GM19240 (cell line): ENCODE results near the gene PTPRO.

Source experiments
- DNase-seq: peaks from one replicate; pipeline ENCODE4 v3.0.0; 2011; ENCODE audit warnings: low spot score; ENCODE audit not compliant: insufficient read length

Gene PTPRO

DNA sequence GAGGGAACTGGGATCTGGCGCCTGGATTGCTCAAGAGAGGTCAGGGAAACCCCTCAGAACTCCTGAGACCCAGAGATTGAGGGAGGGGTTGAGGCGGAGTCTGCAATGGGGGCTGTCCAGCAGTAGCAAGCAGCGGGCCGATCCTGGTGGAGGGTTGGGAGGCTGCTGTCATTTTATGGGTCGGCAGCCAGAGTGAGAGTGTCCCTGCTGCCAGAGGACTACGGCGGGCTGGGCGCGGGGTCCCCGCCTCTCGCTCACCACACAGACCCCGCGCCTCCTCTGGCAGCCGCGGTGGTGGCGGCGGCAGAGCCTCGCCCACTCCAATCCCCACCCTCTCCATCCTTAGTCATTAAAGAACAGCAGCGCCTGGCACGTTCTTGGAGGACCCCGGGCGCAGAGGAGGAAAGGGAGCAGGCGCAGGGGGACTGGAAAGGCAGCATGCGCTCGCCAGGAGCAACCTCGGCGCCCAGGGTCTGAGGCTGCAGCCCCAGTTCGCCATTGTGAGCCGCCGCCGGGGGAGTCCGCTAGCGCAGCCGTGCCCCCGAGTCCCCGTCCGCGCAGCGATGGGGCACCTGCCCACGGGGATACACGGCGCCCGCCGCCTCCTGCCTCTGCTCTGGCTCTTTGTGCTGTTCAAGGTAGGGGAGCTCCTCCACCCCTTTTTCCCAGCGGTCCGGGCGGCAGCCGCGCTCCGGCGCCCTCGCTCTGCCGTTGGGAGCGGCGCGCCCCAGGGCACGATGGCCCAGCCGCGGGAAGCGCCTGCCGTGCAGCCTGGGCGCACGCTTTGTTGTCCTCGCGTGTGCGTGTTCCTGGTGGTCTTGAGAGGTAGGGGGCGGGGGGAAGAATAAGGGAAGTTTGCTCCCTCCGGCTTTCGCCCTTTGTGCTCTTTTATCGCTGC lies at the start of gene PTPRO:
Gene PTPRO, plus strand, starts transcription at position 345 of the 898 bp plus-strand sequence.
- DNase-seq = no peak

DNA sequence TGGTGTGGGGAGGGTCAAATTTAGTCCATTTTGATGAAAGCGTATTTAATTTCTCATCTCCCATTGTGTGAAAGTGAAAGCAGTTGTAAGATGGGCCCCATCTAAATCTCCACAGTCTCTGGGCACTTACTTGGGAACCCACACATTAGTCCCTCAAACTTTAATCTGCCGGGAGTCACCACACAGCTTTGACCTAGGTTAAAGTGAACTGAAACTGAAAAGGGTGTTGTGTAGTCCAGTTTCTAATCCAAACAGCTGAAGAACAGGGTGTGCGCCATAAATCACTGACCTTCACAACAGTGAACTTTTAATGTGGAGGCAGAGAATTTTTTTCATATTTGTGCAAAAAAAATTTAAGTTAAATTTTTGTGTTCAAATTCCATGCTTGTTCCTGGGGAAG lies 48.4 kb upstream of the PTPRO start:
- DNase-seq = no peak

DNA sequence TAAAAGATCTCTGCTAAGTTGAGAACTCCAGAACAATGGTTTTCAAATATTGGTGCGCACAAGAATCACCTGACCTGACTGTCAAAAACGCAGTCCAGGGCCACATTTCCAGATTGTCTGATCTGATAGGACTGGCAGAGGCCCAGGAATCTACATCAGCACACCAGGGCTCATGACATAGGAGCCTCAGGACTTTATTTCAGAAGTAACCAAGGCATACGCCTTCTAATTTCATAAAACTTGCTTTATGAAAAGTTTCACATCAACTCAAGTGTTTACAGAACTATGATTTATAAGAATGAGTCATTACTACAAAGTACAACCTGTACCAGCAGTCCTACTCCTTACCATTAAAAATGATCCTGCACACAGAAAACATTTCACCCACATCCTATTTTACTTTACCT lies 47.7 kb upstream of the PTPRO start:
- DNase-seq = no peak

- DNase-seq = no peak
Observed at GRCh38 chr12:15276088-15276698, 46.1 kb upstream of the PTPRO start.

GRCh38 chr12:15278816-15279658 lies 43.3 kb upstream of the PTPRO start:
- no peak for DNase-seq

GRCh38 chr12:15280930-15281329 lies 41.4 kb upstream of the PTPRO start:
- no peak for DNase-seq

GRCh38 chr12:15289192-15289591 lies 33.1 kb upstream of the PTPRO start:
- no peak for DNase-seq

GRCh38 chr12:15293731-15294130 lies 28.6 kb upstream of the PTPRO start:
- no peak for DNase-seq

DNA sequence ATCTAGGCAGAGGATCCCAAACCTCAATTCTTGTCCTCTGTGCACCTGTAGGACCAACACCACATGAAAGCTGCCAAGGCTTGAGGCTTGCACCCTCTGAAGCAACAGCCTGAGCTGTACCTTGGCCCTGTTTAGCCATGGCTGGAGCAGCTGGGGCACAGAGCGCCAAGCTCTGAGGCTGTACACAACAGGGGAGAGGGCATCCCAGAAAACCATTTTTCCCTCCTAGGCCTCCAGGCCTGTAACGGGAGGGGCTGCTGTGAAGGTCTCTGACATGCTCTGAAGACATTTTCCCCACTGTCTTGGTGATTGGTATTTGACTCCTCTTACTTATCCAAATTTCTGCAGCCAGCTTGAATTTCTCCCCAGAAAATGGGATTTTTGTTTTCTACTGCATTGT lies 22.4 kb upstream of the PTPRO start:
- DNase-seq = no peak

DNA sequence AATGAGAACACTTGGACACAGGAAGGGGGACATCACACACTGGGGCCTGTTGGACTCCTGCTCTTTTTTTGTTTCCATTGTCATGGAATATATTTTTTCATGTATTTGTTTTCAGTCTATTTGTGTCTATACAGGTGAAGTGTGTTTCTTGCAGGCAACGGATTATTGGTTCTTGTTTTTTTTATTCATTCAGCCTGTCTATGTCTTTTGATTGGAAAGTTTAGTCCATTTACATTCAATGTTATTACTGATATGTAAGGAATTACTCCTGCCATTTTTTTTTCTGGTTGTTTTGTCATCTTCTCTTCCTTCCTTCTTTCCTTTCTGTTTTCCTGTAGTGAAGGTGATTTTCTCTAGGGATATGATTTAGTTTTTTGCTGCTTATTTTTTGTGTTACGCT lies 18.0 kb upstream of the PTPRO start:
- DNase-seq = no peak

- DNase-seq = no peak
Observed at GRCh38 chr12:15306605-15307004, 15.7 kb upstream of the PTPRO start.

- no peak for DNase-seq
Observed at GRCh38 chr12:15307079-15307478, 15.2 kb upstream of the PTPRO start.

- no peak for DNase-seq
Observed at GRCh38 chr12:15318841-15319240, 3.5 kb upstream of the PTPRO start.

DNA sequence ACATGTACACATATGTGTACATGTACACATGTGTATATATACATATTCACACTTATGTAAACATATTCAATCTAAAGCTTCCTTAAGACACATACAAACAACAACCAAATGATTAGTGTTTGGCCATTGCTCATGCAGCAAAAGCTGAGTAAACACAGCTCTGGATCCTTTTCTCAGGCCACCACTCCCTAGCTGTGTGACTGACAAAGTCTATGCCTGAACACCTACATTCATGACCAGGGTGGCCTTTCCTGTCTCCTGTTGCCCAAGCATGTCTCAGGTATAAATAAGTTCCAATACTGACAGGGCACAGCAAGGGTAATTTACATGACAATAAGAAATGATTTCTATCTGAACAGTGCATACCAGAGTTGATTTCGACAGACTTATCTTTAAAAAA lies 1.4 kb upstream of the PTPRO start:
- DNase-seq = no peak

GRCh38 chr12:15323480-15323879 lies 1.2 kb downstream of the PTPRO start:
- DNase-seq = no peak

DNA sequence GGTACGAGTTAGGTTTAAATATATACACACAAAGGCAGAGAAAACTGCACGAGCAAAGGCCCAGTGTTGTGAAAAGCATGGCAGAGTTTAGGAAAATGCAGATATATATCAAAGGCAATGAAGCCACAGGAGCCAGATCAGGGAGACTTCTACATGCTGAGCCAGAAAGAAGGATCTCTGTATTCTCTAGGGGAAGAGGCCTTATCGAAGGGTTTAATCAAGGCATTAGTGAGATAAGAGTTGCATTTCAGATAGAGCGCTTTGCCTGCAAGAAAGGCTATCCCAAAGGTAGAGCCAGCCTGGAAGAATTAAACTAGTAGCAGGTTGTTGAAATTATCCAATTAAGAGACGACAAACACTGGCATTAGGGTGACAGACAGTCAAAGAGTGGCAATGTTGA lies 7.6 kb downstream of the PTPRO start:
- no peak for DNase-seq

DNA sequence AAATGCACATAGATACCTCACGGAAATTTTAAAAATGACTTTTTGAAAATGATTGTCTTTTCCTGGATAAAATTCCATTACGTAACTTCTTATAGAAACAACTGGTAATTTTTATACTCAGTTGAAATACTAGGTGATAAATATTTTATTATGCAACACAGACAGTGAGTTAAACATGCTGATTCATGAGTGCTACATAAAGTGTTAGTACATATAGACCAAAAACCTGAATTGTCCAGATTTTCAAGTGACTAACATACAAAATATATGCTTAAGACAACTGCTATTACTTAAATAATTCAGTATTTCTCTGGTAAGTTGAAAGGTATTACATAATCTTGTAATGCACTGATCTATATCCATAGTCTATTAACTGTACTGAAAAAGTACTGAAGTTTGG lies 11.9 kb downstream of the PTPRO start:
- no peak for DNase-seq

GRCh38 chr12:15335959-15336358 lies 13.7 kb downstream of the PTPRO start:
- no peak for DNase-seq

DNA sequence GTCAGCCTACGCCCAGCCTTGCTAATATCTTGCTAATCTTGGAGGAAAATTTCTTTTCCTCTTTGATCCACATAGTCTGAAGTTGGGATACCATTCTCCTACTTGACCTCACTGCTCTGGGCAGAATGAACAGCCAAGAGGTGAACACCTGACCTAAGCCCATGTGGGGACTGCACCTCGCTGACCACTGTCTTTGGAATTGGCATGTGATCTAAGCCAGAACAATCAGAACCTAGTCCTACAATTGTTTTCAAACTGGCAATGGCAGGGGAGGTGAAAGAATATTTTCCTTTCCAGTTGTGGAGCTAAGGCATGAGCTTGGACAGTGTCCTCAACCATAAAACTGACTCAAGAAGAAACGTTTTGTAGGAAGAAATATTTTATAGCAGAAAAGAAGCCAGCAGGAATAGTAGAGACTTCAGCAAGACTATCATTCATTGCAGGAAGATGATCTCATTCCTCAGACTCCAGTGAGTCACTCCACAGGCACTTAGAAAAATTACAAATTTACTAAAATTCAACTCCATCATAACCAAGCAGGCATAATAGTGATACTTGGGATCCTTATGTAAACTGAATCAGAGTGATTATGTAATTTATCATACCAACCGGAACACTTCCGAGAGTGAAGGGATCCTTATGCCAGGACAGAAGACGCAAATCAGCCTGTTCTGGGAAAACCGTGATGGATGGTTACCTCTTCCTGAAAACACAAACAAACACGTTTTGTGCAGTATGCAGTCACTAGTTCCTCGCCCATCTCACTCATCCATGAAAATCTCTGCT lies 14.7 kb downstream of the PTPRO start:
- DNase-seq = no peak

GRCh38 chr12:15341371-15341770 lies 19.1 kb downstream of the PTPRO start:
- no peak for DNase-seq

DNA sequence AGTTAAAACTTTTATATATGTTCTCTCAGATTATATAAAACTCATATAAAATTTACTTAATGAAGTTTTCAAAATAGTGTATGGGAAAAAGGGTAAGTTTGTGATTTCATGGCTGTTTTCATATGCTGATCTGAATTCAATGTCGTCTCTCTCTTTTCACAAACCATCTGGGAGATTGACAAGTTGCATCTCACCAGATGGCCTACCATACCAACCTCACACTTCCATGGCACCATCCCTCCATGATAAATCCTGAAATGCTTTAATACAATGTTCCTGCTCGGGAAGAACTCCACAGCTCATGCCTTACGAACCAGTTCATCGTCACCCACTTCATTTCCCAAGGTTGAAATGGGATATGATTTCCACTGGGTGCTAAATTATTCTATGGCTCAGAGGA lies 22.3 kb downstream of the PTPRO start:
- DNase-seq = no peak
